ENCODE results near the gene SMYD3. TPM values are rescaled to one million over a fixed set of nuclear protein-coding genes. Genes with fewer than 3 reads are reported as not detected.

The SMYD3 gene
- total and polyA plus RNA-seq, 9 donors = 10.8 to 24.0 (median 13.7) TPM

DNA sequence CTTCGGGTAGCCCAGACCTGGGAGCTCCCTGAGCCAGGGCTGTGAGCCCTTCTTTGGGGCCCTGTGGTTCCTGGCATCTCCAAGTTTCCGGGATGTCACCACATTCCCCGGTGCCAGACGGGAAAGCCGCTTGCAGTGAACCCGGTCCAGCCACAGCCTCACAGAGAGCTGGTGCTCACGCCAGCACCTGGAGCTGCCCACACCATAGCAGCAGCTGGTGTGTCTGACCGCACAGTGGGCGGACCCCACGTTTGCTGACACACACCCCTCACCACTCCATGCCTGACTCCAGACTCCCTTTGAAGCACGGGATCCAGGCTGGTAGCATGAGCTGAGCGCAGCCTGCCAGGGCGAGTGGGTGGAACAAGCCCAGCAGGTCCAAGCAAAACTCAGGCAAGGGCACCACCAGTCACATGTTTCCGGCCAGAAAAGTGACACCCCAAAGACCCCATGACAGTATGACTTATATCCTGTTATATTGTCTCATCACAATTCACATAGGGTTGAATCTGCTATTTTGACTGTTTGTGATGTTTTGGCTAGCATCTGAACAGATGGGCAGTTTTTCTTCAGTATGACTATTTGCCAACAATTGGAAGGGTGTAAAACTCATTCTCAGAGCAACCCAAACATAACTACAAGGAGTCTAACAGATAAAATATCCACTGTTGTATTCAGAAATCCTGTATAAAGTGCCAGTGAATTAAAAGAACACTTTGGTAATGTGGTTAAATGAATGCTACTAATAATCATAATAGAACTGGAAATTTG, 285.4 kb downstream of the SMYD3 start:
- no peak for TF ChIP-seq CTCF (IDR thresholded peaks at IDR 0.05)
- TF ChIP-seq POLR2A (IDR thresholded peaks at IDR 0.05) = no peak
- TF ChIP-seq EP300 (IDR thresholded peaks at IDR 0.05) = no peak
- Histone ChIP-seq H3K4me1 (ENCODE audit: insufficient read depth) (no peaks in the 10 kb centered on the region), H3K9me3 (no peaks in the 10 kb centered on the region), H3K27ac (no peak overlapping the region), H3K36me3 (no peaks in the 10 kb centered on the region), H3K27me3 (no peaks in the 10 kb centered on the region), H3K4me3 (no peak overlapping the region)
- intact Hi-C loops (cut with DNase I) = no loop called here
- WGBS, 3 donors = 68 to 88% (median 73%) methylated on average over 14 of the region's 14 CpGs
- no peak for DNase-seq

DNA sequence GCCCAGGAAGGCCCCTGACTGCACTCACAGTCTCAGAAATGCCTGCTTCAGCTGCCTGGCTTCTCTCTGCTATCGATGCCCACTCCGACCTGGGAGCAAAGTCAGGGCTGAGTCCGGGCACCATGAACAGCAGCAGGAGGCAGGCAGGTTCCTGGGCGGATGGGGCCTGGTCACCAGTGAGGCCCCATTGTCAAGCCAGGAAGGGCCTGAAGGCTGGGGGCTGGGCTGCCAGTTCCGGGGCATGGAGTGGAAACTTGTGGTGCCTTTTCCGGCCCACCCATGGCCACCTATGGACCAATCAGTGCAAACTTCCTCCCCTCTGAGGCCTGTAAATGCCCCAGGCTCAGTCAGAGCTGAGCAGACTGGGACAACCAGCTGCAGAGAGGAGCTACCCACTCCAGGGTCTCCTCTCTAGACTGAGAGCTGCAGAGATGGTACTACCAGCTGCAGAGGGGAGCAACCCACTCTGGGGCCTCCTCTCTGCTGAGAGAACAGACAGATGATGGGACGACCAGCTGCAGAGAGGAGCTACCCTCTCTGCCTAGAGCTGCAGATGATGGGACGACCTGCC, 286.5 kb downstream of the SMYD3 start:
- TF ChIP-seq CTCF (IDR thresholded peaks at IDR 0.05) (no peak), POLR2A (IDR thresholded peaks at IDR 0.05) (no peak), EP300 (IDR thresholded peaks at IDR 0.05) (no peak)
- Histone ChIP-seq H3K4me1 (ENCODE audit: insufficient read depth) (no peaks in the 10 kb centered on the region), H3K4me3 (no peak overlapping the region), H3K9me3 (no peaks in the 10 kb centered on the region), H3K27me3 (no peaks in the 10 kb centered on the region), H3K36me3 (no peaks in the 10 kb centered on the region), H3K27ac (no peak overlapping the region)
- 98 to 100% (median 98%) methylated on average over 8 of the region's 8 CpGs for WGBS, 3 donors
- DNase-seq = no peak
- intact Hi-C loops (cut with DNase I) = no loop called here

DNA sequence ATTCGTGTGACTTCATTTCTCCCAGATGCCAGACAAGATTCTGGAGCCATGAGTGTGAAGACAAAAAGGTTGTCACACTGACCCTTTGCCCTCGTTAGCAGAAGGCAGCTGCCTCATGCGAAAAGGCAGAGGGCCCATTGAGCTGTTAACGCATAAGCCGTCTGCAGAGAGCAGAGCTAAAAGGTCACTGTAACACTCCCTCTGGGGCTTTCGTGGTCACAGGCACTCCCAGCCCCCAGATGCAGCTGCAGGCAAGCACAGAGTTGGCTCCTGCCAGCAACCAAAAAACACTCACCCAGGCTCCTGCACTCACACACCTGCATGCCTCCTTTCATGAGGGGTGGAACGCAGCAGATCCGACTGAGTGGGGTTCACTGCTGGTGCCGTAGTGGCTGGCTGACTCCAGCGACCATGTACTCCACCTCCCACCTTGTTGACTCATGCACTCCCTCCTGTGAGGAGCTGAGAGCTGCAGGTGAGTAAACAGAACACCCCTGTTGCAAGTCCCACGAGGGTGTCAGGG, 287.5 kb downstream of the SMYD3 start:
- 76 to 82% (median 81%) methylated on average over 11 of the region's 11 CpGs for WGBS, 3 donors
- TF ChIP-seq POLR2A (IDR thresholded peaks at IDR 0.05) = no peak
- no peak for TF ChIP-seq EP300 (IDR thresholded peaks at IDR 0.05)
- TF ChIP-seq CTCF (IDR thresholded peaks at IDR 0.05) = no peak
- intact Hi-C loops (cut with DNase I) = no loop called here

DNA sequence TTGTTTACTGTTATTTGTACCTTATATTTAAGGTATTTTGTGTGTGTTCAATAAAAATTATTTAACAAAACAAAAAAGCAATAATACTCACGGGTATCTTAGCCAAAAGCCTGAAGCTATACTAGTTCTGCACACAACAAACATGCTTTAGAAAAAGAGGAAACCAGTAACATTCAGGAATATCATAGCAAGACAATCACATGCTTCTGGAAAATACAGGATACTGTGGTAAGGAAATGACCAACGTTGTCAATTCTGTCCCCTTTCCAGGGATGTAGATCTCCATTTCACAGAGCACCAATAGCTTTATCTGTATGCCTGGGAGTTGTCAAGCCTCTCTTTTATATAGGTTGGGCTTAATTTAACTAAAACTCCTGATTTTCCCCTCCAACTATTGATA, 288.4 kb downstream of the SMYD3 start:
- Histone ChIP-seq H3K9me3 (no peaks in the 10 kb centered on the region), H3K4me3 (no peak overlapping the region), H3K27ac (no peak overlapping the region), H3K27me3 (peaks cover 2% of the 10 kb centered on the region), H3K4me1 (ENCODE audit: insufficient read depth) (no peaks in the 10 kb centered on the region), H3K36me3 (no peaks in the 10 kb centered on the region)
- no peak for DNase-seq
- TF ChIP-seq POLR2A (IDR thresholded peaks at IDR 0.05) (no peak), CTCF (IDR thresholded peaks at IDR 0.05) (no peak), EP300 (IDR thresholded peaks at IDR 0.05) (no peak)
- intact Hi-C loops (cut with DNase I) = no loop called here
- WGBS, 3 donors = 59 to 68% (median 68%) methylated on average over 2 of the region's 2 CpGs

More for the DNA sequence above, 287.5 kb downstream of the SMYD3 start:
- Histone ChIP-seq H3K9me3 (no peaks in the 10 kb centered on the region), H3K4me1 (ENCODE audit: insufficient read depth) (no peaks in the 10 kb centered on the region), H3K27ac (no peak overlapping the region), H3K27me3 (no peaks in the 10 kb centered on the region), H3K4me3 (no peak overlapping the region), H3K36me3 (no peaks in the 10 kb centered on the region)
- DNase-seq = no peak
